Caco-2 (cell line): ENCODE results near the gene ARIH1. TPM values are rescaled to one million over a fixed set of nuclear protein-coding genes. Genes with fewer than 3 reads are reported as not detected.

Experiments used
- BruUV-seq: library from RNA; stranded (reverse); fragments of 400-500 nt; replicated peaks from 2 replicates; lab custom pipeline; 2021; lab: Mats Ljungman, UMichigan
- CTCF ChIA-PET: fragments of 300-600 bp; sonication (Branson Sonifier 250); formaldehyde crosslinking; loops from one replicate; lab custom pipeline; 2022; ENCODE audit warnings: antibody characterized with exemption; lab: Charles Lee
- POLR2A ChIA-PET: fragments of 300-600 bp; sonication (Branson Sonifier 250); formaldehyde crosslinking; loops from one replicate; lab custom pipeline; 2022; ENCODE audit warnings: antibody characterized with exemption; lab: Charles Lee
- DNase-seq, 2 experiments: peaks; one replicate each; pipeline versions ENCODE4 v3.0.0 to v3.0.0-alpha.2; 2020 to 2022
- H3K27me3 ChIP-seq: replicated peaks from 2 replicates; pipeline ENCODE4 v1.6.0; 2011; ENCODE audit warnings: low read length; ENCODE audit not compliant: control insufficient read depth, insufficient read depth
- H3K36me3 ChIP-seq: 2 replicates; pipeline ENCODE4 v1.5.1; 2011; ENCODE audit warnings: low read length; ENCODE audit not compliant: control insufficient read depth, insufficient read depth
- H3K4me1 ChIP-seq: fragments of 250-450 bp; sonication (Bioruptor Pico); 2 replicates; pipeline ENCODE4 v1.5.1; 2020; ENCODE audit warnings: mild to moderate bottlenecking
- H3K4me3 ChIP-seq: 2 replicates; pipeline ENCODE4 v1.5.1; 2011; ENCODE audit warnings: low read depth, mild to moderate bottlenecking, control low read depth, low read length
- H3K9me3 ChIP-seq: fragments of 250-450 bp; sonication (Bioruptor Pico); 2 replicates; pipeline ENCODE4 v1.5.1; 2020; ENCODE audit warnings: mild to moderate bottlenecking, moderate library complexity
- H3K27ac Mint-ChIP-seq: one replicate; pipeline ENCODE4 v1.8.0; 2022; ENCODE audit warnings: mixed read lengths; ENCODE audit not compliant: unreplicated experiment
- H3K27me3 Mint-ChIP-seq: one replicate; pipeline ENCODE4 v1.8.0; 2022; ENCODE audit warnings: mixed read lengths; ENCODE audit not compliant: insufficient read depth, unreplicated experiment
- H3K36me3 Mint-ChIP-seq: one replicate; pipeline ENCODE4 v1.8.0; 2022; ENCODE audit warnings: mild to moderate bottlenecking, mixed read lengths; ENCODE audit not compliant: insufficient read depth, unreplicated experiment
- H3K4me1 Mint-ChIP-seq: one replicate; pipeline ENCODE4 v1.8.0; 2022; ENCODE audit warnings: low read depth, mixed read lengths; ENCODE audit not compliant: unreplicated experiment
- H3K4me3 Mint-ChIP-seq: one replicate; pipeline ENCODE4 v1.8.0; 2022; ENCODE audit warnings: mild to moderate bottlenecking, moderate library complexity, mixed read lengths; ENCODE audit not compliant: unreplicated experiment
- H3K9me3 Mint-ChIP-seq: one replicate; pipeline ENCODE4 v1.8.0; 2022; ENCODE audit warnings: mixed read lengths; ENCODE audit not compliant: unreplicated experiment
- intact Hi-C: fragments of 100-400 bp; cut with micrococcal nuclease; formaldehyde crosslinking; loops from one replicate; pipeline ENCODE4 v1.10.0; 2022; ENCODE audit not compliant: unreplicated experiment
- total RNA-seq: library from RNA; stranded (reverse); gene quantifications from 2 replicates; pipeline ENCODE4 v1.2.3, GENCODE V29; 2022
- TF ChIP-seq, protein P1 (sequence below), 2 experiments: fragments of 200-600 bp in 1 of 2; IDR thresholded peaks; 1 replicate in 1 of 2; 2 replicates in 1 of 2; pipeline versions ENCODE4 v1.5.1 to v1.8.0; 2011 to 2022; ENCODE audit warnings: antibody characterized with exemption in 1 of 2, control low read depth in 1 of 2, inconsistent platforms in 1 of 2, low read depth in 1 of 2, low read length in 1 of 2, mild to moderate bottlenecking in 1 of 2, moderate library complexity in 1 of 2; ENCODE audit not compliant: insufficient read depth in 1 of 2, severe bottlenecking in 1 of 2, unreplicated experiment in 1 of 2

Gene ARIH1
- total RNA-seq, 1 experiment from 2014 or later: 126 TPM

DNA sequence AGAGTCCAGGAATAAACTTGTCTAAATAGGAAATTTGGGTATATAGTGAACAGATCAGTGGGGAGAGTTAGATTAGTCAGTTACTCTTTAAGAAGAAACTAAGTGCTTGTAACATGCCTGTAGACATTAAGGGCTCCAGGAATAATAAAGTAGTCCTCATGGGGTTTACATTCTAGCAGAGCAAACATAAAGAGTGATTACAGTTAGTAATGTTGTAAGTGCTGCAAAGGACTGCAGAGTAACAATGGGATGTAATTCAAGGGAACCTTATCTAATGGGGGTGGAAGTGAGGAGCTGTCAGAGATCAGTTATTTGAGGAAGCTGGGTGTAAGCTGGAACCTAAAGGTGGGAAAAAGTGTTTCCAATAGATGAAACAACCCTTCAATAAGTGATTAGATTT is 67.5 kb downstream of the ARIH1 start:
- H3K27ac Mint-ChIP-seq: no peak overlapping the region
- H3K4me1 ChIP-seq: no peaks in the 10 kb centered on the region

DNA sequence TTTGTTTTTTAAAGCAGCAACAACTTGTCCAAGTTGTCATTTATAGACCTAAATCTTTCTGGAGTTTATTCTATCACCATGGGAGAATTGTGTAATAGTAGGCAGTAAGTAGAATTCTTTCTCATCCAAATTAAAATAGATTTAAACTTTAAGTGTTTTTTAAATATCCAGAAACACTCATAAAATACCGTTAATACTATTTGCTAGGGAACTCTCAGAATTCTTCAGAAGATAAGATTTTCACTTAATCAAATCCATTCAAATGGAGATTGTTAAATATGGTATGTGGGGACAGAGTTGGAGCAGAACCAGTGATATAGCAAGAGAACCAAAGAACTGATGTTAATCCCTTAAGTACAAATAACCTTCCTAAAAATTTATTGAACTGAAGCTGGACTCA is 71.0 kb downstream of the ARIH1 start:
- Histone ChIP-seq H3K9me3 (peaks cover 6% of the 10 kb centered on the region), H3K36me3 (no peaks in the 10 kb centered on the region), H3K27me3 (no peaks in the 10 kb centered on the region), H3K4me1 (no peaks in the 10 kb centered on the region), H3K4me3 (no peak overlapping the region)
- peaks cover 11% of the 10 kb centered on the region for H3K9me3 Mint-ChIP-seq
- no peaks in the 10 kb centered on the region for H3K4me1 Mint-ChIP-seq
- H3K27me3 Mint-ChIP-seq: no peaks in the 10 kb centered on the region
- DNase-seq: no peak
- H3K27ac Mint-ChIP-seq: no peak overlapping the region
- TF ChIP-seq, protein P1, sequence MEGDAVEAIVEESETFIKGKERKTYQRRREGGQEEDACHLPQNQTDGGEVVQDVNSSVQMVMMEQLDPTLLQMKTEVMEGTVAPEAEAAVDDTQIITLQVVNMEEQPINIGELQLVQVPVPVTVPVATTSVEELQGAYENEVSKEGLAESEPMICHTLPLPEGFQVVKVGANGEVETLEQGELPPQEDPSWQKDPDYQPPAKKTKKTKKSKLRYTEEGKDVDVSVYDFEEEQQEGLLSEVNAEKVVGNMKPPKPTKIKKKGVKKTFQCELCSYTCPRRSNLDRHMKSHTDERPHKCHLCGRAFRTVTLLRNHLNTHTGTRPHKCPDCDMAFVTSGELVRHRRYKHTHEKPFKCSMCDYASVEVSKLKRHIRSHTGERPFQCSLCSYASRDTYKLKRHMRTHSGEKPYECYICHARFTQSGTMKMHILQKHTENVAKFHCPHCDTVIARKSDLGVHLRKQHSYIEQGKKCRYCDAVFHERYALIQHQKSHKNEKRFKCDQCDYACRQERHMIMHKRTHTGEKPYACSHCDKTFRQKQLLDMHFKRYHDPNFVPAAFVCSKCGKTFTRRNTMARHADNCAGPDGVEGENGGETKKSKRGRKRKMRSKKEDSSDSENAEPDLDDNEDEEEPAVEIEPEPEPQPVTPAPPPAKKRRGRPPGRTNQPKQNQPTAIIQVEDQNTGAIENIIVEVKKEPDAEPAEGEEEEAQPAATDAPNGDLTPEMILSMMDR (IDR thresholded peaks at IDR 0.05; ENCODE audit: insufficient read depth in 1 of 2, low read depth in 1 of 2, low read length in 1 of 2, severe bottlenecking in 1 of 2, unreplicated experiment in 1 of 2): no peak
- H3K36me3 Mint-ChIP-seq: peaks cover 32% of the 10 kb centered on the region
- CTCF ChIA-PET: no interaction called here
- POLR2A ChIA-PET: no interaction called here
- no TSS peak for BruUV-seq
- no peak overlapping the region for H3K4me3 Mint-ChIP-seq
- intact Hi-C loops: no loop called here

More for the DNA sequence above, 67.5 kb downstream of the ARIH1 start:
- no TSS peak for BruUV-seq
- intact Hi-C loops: no loop called here
- H3K27me3 Mint-ChIP-seq: no peaks in the 10 kb centered on the region
- Histone ChIP-seq H3K9me3 (peaks cover 6% of the 10 kb centered on the region), H3K27me3 (no peaks in the 10 kb centered on the region), H3K4me3 (no peak overlapping the region), H3K36me3 (no peaks in the 10 kb centered on the region)
- peaks cover 29% of the 10 kb centered on the region for H3K36me3 Mint-ChIP-seq
- ChIA-PET POLR2A (no interaction called here), CTCF (no interaction called here)
- H3K9me3 Mint-ChIP-seq: peaks cover 21% of the 10 kb centered on the region
- no peaks in the 10 kb centered on the region for H3K4me1 Mint-ChIP-seq
- TF ChIP-seq, protein P1 (IDR thresholded peaks at IDR 0.05; ENCODE audit: insufficient read depth in 1 of 2, low read depth in 1 of 2, low read length in 1 of 2, severe bottlenecking in 1 of 2, unreplicated experiment in 1 of 2): no peak
- no peak for DNase-seq
- no peak overlapping the region for H3K4me3 Mint-ChIP-seq

DNA sequence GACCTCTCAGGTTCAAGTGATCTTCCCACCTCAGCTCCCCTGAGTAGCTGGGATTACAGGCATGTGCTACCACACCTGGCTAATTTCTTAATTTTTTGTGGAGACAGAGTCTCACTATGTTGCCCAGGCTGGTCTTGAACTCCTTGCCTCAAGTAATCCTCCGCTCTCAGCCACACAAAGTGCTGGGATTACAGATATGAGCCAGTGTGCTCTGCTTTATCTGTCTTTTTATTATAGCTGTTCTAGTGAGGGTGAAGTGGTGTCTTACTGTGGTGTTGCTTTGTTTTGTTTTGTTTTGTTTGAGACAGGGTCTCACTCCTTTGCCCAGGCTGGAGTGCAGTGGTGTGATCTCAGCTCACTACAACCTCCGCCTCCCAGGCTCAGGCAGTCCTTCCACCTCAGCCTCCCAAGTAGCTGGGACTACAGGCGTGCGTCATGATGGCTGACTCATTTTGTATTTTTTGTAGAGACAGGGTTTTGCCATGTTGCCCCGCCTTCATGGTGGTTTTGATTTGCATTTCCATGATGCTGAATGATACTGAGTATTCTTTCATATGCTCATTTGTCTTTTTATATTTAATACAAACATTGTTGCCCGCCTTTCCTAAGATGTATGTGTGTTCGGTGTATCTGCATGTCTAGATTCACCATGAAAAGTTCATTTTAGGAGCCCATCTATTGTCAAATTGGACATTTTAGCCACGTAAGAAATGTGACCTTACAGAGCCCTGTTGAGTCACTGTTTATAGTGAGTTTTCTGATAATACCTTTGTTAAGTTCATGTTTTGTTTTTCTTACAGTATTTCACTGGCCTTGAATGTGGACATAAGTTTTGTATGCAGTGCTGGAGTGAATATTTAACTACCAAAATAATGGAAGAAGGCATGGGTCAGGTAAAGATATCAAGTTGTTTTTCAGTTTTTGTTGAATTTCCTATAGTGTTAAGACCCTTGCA is 80.6 kb downstream of the ARIH1 start:
- Mint-ChIP-seq H3K4me1 (peaks cover 4% of the 10 kb centered on the region), H3K9me3 (no peaks in the 10 kb centered on the region), H3K4me3 (no peak overlapping the region), H3K36me3 (peaks cover 26% of the 10 kb centered on the region), H3K27ac (no peak overlapping the region), H3K27me3 (no peaks in the 10 kb centered on the region)
- no TSS peak for BruUV-seq
- no peak for DNase-seq
- Histone ChIP-seq H3K36me3 (no peaks in the 10 kb centered on the region; the same call in 1 of the 2 replicates), H3K4me3 (no peak overlapping the region), H3K4me1 (no peaks in the 10 kb centered on the region), H3K27me3 (no peaks in the 10 kb centered on the region), H3K9me3 (no peaks in the 10 kb centered on the region)
- CTCF ChIA-PET: no interaction called here
- POLR2A ChIA-PET: interaction anchor here (0.6 kb wide), 1 partner anchor 269 kb away, joined by 3 read pairs; no protein-coding TSS in a partner anchor
- intact Hi-C loops: no loop called here
- TF ChIP-seq, protein P1 (IDR thresholded peaks at IDR 0.05; ENCODE audit: insufficient read depth in 1 of 2, low read depth in 1 of 2, low read length in 1 of 2, severe bottlenecking in 1 of 2, unreplicated experiment in 1 of 2): no peak
